Smooth muscle cell (in vitro differentiated cells): ENCODE measurements around the gene SLC6A4. TPM values are rescaled to one million over a fixed set of nuclear protein-coding genes. Genes with fewer than 3 reads are reported as not detected.

Source experiments
- DNase-seq: peaks from one replicate; lab custom pipeline; 2025; ENCODE audit not compliant: unreplicated experiment; lab: John Stamatoyannopoulos, UW
- H2AFZ ChIP-seq: fragments of 200-600 bp; sonication (generic); 2 replicates; pipeline ENCODE4 v1.6.0; 2016; ENCODE audit warnings: antibody characterized with exemption, low read depth, mild to moderate bottlenecking
- H3F3A ChIP-seq: fragments of 200-600 bp; sonication (generic); 2 replicates; pipeline ENCODE4 v1.6.0; 2017; ENCODE audit warnings: antibody characterized with exemption, low read depth
- H3K27ac ChIP-seq: fragments of 200-600 bp; sonication (generic); 2 replicates; pipeline ENCODE4 v1.5.1; 2016; ENCODE audit warnings: low read depth, mild to moderate bottlenecking
- H3K27me3 ChIP-seq: fragments of 200-600 bp; sonication (generic); 2 replicates; pipeline ENCODE4 v1.6.1; 2016; ENCODE audit warnings: low read depth, mild to moderate bottlenecking
- H3K36me3 ChIP-seq: fragments of 200-600 bp; sonication (generic); 2 replicates; pipeline ENCODE4 v1.5.1; 2016; ENCODE audit warnings: low read depth
- H3K4me1 ChIP-seq: fragments of 200-600 bp; sonication (generic); 2 replicates; pipeline ENCODE4 v1.5.1; 2016; ENCODE audit warnings: low read depth
- H3K4me2 ChIP-seq: fragments of 200-600 bp; sonication (generic); 2 replicates; pipeline ENCODE4 v1.6.0; 2016; ENCODE audit warnings: mild to moderate bottlenecking
- H3K4me3 ChIP-seq: fragments of 200-600 bp; sonication (generic); 2 replicates; pipeline ENCODE4 v1.5.1; 2016; ENCODE audit warnings: mild to moderate bottlenecking
- H3K79me2 ChIP-seq: fragments of 200-600 bp; sonication (generic); 2 replicates; pipeline ENCODE4 v1.6.0; 2016; ENCODE audit warnings: low read depth, mild to moderate bottlenecking
- H3K9ac ChIP-seq: fragments of 200-600 bp; sonication (generic); 2 replicates; pipeline ENCODE4 v1.6.0; 2016; ENCODE audit warnings: low read depth
- H3K9me3 ChIP-seq: fragments of 200-600 bp; sonication (generic); replicated peaks from 2 replicates; pipeline ENCODE4 v1.5.1; 2016; ENCODE audit warnings: low read depth
- H4K20me1 ChIP-seq: fragments of 200-600 bp; sonication (generic); 2 replicates; pipeline ENCODE4 v1.6.0; 2016; ENCODE audit warnings: low read depth
- WGBS: methylation state at CpG from one replicate; pipeline ENCODE4 v1.1.7; 2016; ENCODE audit warnings: low lambda C conversion rate; 5-methylcytosine and 5-hydroxymethylcytosine counted together
- polyA plus RNA-seq: library from polyadenylated mRNA; unstranded; fragments of >200 nt; fragmentation: Nextera tagmentation; extraction: Ambion mirVana; gene quantifications from 2 replicates; pipeline ENCODE4 v1.2.1, GENCODE V29; 2016
- total RNA-seq: library from RNA; depleted of rRNA; stranded (reverse); fragments of >200 nt; gene quantifications from 2 replicates; pipeline ENCODE4 v1.2.3, GENCODE V29; 2014
- TF ChIP-seq, protein P1 (sequence below): fragments of 200-600 bp; sonication (generic); IDR thresholded peaks from 2 replicates; pipeline ENCODE4 v1.5.1; 2017; ENCODE audit warnings: borderline replicate concordance, mild to moderate bottlenecking, antibody characterized with exemption; ENCODE audit not compliant: insufficient read depth, poor library complexity, severe bottlenecking

The SLC6A4 gene
- total RNA-seq, result 0.49 and 0.76 TPM in 2 replicates
- 0.11 and 0.78 TPM in 2 replicates for polyA plus RNA-seq

DNA sequence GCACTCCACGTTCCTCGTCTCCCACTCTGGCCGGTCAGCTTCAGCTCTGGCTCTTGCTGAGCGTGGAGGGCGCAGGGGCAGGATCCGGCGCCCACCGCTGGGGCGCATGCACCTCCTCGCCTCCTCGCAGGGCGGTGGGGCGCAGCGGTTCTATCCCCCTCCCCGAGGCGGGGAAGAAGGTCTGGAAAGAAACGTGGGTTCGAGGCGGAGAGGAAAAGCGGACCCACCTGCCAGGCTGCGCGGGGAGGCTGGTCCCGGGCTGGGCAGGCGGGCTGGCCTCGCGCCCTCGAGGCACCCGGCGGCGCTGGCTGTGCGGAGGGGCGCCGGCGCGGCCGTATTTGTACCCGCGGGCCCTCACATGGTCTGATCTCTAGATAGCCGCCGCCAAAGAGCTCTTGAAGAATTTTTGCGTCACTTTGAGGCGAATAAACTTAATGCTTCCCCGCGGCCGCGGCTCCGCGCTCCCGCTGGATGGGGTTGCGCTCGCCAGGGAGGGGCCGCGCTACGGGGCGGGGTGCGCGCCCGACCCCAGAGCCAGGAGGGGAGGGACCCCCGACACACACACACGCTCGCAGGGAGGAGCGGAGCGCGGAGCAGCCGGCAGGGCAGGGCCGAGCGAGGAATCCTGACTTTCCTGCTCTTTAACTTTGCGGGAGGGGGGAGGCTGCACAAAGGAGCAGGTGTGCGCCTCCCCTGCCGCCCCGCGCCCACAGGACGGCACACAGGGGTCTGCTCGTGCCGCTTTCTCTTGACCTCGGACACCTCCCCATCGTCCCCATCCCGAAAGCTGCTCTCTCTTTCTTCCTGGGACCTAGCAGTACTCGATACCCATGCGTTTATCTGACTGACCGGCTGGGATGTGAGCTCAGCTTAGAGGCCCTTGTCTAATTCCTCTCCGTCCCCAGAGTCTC is at the start of gene SLC6A4:
Gene SLC6A4, minus strand, starts transcription at position 312 of the 911 bp plus-strand sequence. CDS start 13,739 bp downstream, outside the sequence.
- Histone ChIP-seq H3K4me2 (peak within 1 kb of the TSS; percentile 89), H2AFZ (peak within 1 kb of the TSS; percentile 64), H3K4me1 (peaks cover 9% of the 10 kb centered on the region), H3K27ac (no peak within 1 kb of the TSS), H3K27me3 (peaks cover 93% of the 10 kb centered on the region), H3F3A (no peaks in the 10 kb centered on the region), H3K9me3 (no peaks in the 10 kb centered on the region), H3K4me3 (peak within 1 kb of the TSS; percentile 51), H4K20me1 (no peaks in the 10 kb centered on the region), H3K79me2 (no peaks in the 10 kb centered on the region), H3K36me3 (no peaks in the 10 kb centered on the region), H3K9ac (no peak within 1 kb of the TSS)
- TF ChIP-seq, protein P1, sequence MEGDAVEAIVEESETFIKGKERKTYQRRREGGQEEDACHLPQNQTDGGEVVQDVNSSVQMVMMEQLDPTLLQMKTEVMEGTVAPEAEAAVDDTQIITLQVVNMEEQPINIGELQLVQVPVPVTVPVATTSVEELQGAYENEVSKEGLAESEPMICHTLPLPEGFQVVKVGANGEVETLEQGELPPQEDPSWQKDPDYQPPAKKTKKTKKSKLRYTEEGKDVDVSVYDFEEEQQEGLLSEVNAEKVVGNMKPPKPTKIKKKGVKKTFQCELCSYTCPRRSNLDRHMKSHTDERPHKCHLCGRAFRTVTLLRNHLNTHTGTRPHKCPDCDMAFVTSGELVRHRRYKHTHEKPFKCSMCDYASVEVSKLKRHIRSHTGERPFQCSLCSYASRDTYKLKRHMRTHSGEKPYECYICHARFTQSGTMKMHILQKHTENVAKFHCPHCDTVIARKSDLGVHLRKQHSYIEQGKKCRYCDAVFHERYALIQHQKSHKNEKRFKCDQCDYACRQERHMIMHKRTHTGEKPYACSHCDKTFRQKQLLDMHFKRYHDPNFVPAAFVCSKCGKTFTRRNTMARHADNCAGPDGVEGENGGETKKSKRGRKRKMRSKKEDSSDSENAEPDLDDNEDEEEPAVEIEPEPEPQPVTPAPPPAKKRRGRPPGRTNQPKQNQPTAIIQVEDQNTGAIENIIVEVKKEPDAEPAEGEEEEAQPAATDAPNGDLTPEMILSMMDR, result no peak
- no peak for DNase-seq
- WGBS, result 14% methylated on average over 66 of the region's 82 CpGs

DNA sequence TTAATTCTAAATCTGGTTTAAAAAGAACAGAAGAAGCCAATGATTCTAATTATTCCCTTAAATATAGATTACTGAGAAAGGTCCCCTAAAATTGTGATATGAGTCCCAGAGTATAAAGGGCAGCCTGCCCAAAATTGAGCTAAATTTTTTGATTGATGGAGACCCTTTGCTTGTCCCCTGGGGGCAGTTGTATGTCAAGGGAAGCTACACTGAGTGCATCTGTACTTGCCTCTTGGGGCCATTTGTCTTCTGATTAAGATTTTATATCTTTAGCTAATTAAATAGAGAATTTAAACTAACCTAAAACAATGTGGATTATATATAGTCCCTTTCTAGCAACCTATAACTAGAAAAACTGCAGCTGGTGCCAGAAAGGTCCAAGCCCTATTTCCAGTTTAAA is 43.7 kb upstream of the SLC6A4 start:
- DNase-seq, result no peak
- no peaks in the 10 kb centered on the region for H3K36me3 ChIP-seq
- no peaks in the 10 kb centered on the region for H4K20me1 ChIP-seq
- TF ChIP-seq, protein P1, result no peak
- H3K4me1 ChIP-seq, result no peaks in the 10 kb centered on the region
- no peak overlapping the region for H3K9ac ChIP-seq
- no peaks in the 10 kb centered on the region for H3F3A ChIP-seq
- no peak overlapping the region for H3K27ac ChIP-seq
- no peak overlapping the region for H3K4me2 ChIP-seq
- no peaks in the 10 kb centered on the region for H3K79me2 ChIP-seq
- no peak overlapping the region for H2AFZ ChIP-seq
- no peak overlapping the region for H3K4me3 ChIP-seq
- no peaks in the 10 kb centered on the region for H3K9me3 ChIP-seq
- no peaks in the 10 kb centered on the region for H3K27me3 ChIP-seq

DNA sequence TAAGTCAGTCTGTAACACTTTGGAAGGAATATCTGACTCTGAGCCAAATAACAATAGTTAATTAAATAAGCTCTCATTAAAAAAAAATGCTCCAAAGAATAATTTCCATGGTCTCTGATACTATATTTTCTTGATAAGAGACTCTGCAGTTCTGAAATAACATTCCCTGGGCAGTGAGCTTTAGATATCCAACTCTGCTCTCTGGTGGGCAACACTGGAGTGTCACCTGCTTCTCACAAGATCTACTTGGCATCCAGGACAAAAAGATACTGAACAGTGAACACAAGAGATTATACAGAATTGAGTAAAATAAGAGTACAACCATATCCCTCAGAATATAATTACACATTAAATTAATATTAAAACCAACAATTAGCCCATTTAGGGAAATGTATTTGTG is 42.5 kb upstream of the SLC6A4 start:
- no peaks in the 10 kb centered on the region for H3K79me2 ChIP-seq
- no peak overlapping the region for H3K27ac ChIP-seq
- H4K20me1 ChIP-seq, result no peaks in the 10 kb centered on the region
- no peak for DNase-seq
- no peak overlapping the region for H3K4me3 ChIP-seq
- no peaks in the 10 kb centered on the region for H3K9me3 ChIP-seq
- H3K9ac ChIP-seq, result no peak overlapping the region
- no peak overlapping the region for H3K4me2 ChIP-seq
- no peaks in the 10 kb centered on the region for H3K4me1 ChIP-seq
- no peak overlapping the region for H2AFZ ChIP-seq
- H3F3A ChIP-seq, result no peaks in the 10 kb centered on the region
- TF ChIP-seq, protein P1, result peak; percentile 37
- no peaks in the 10 kb centered on the region for H3K27me3 ChIP-seq
- H3K36me3 ChIP-seq, result no peaks in the 10 kb centered on the region

DNA sequence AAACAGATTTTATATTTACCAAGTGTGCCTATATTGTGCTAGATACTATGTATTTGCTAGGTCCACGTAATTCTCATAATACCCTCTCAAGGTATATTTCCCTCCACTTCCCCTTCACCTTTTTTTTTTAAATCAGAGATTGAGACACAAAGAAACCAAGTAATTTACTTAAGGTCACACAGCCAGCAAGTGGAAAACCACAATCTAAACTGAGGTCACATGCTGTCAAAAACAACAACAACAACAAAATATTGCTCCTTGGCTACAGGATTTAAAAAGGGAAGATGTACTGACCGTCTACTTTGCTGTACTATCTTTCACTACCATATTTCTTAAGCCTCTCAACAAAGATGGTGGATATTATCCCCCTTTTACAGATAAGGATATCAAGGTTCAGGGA is 40.4 kb upstream of the SLC6A4 start:
- peaks cover 7% of the 10 kb centered on the region for H3K36me3 ChIP-seq
- H4K20me1 ChIP-seq, result no peaks in the 10 kb centered on the region
- no peaks in the 10 kb centered on the region for H3K27me3 ChIP-seq
- no peaks in the 10 kb centered on the region for H3F3A ChIP-seq
- no peak for DNase-seq
- H3K4me3 ChIP-seq, result no peak overlapping the region
- no peak overlapping the region for H2AFZ ChIP-seq
- H3K79me2 ChIP-seq, result no peaks in the 10 kb centered on the region
- 75% methylated on average over 2 of the region's 2 CpGs for WGBS
- TF ChIP-seq, protein P1, result no peak
- no peaks in the 10 kb centered on the region for H3K4me1 ChIP-seq
- H3K4me2 ChIP-seq, result no peak overlapping the region
- no peak overlapping the region for H3K27ac ChIP-seq
- H3K9me3 ChIP-seq, result no peaks in the 10 kb centered on the region
- no peak overlapping the region for H3K9ac ChIP-seq
